SK-N-SH (cell line): ENCODE results near the gene GRB2. TPM values are rescaled to one million over a fixed set of nuclear protein-coding genes. Genes with fewer than 3 reads are reported as not detected.

Experiments used
- CTCF ChIA-PET: fragments of 300-600, 350-600 bp; formaldehyde crosslinking; extraction: SDS; loops from one replicate; lab custom pipeline; 2021; lab: Yijun Ruan, JAX
- POLR2A ChIA-PET: fragments of 350-600 bp; sonication (Branson Sonifier 250); formaldehyde crosslinking; extraction: SDS; loops from one replicate; lab custom pipeline; 2020; ENCODE audit warnings: antibody characterized with exemption, inconsistent platforms; lab: Yijun Ruan, JAX
- DNase-seq: peaks from one replicate; pipeline ENCODE4 v3.0.0; 2012
- H2AFZ ChIP-seq: fragments of 200-600 bp; sonication (generic); 2 replicates; pipeline ENCODE4 v1.8.1; 2016; ENCODE audit warnings: antibody characterized with exemption, mild to moderate bottlenecking, low read depth
- H3F3A ChIP-seq: fragments of 200-600 bp; sonication (generic); replicated peaks from 2 replicates; pipeline ENCODE3; 2016; ENCODE audit warnings: antibody characterized with exemption, mild to moderate bottlenecking; ENCODE audit not compliant: insufficient read depth
- H3K27ac ChIP-seq, 2 experiments: fragments of 200-500 bp in 1 of 2; fragments of 200-600 bp in 1 of 2; sonication (Bioruptor generic) in 1 of 2; sonication (generic), shearing (Covaris generic) in 1 of 2; 2 replicates each; pipeline versions ENCODE4 v1.5.1 to v1.6.1; 2014 to 2016; ENCODE audit warnings: low read depth in 2 of 2, inconsistent platforms in 1 of 2, low read length in 1 of 2, mild to moderate bottlenecking in 1 of 2, mixed read lengths in 1 of 2
- H3K27me3 ChIP-seq: fragments of 200-600 bp; sonication (generic), shearing (Covaris generic); 2 replicates; pipeline ENCODE4 v1.6.1; 2016; ENCODE audit warnings: mixed run types; ENCODE audit not compliant: insufficient read depth
- H3K36me3 ChIP-seq, 2 experiments: fragments of 200-500 bp in 1 of 2; fragments of 200-600 bp in 1 of 2; sonication (Bioruptor generic) in 1 of 2; sonication (generic) in 1 of 2; replicated peaks in 1 of 2; 2 replicates each; pipeline versions ENCODE3 to v1.5.1; 2014 to 2016; ENCODE audit warnings: low read length in 1 of 2, mild to moderate bottlenecking in 1 of 2; ENCODE audit not compliant: insufficient read depth in 2 of 2, control insufficient read depth in 1 of 2
- H3K4me1 ChIP-seq, 2 experiments: fragments of 200-500 bp in 1 of 2; fragments of 200-600 bp in 1 of 2; sonication (Bioruptor generic) in 1 of 2; sonication (generic), shearing (Covaris generic) in 1 of 2; 2 replicates each; pipeline versions ENCODE4 v1.5.1 to v1.6.1; 2014 to 2016; ENCODE audit warnings: low read depth in 1 of 2, low read length in 1 of 2, mixed run types in 1 of 2; ENCODE audit not compliant: insufficient read depth in 2 of 2, control insufficient read depth in 1 of 2
- H3K4me2 ChIP-seq: fragments of 200-600 bp; sonication (generic), shearing (Covaris generic); 2 replicates; pipeline ENCODE4 v1.6.1; 2017; ENCODE audit warnings: mixed run types
- H3K4me3 ChIP-seq, 2 experiments: fragments of 200-500 bp in 1 of 2; fragments of 200-600 bp in 1 of 2; sonication (Bioruptor generic) in 1 of 2; sonication (generic), shearing (Covaris generic) in 1 of 2; 2 replicates each; pipeline versions ENCODE4 v1.5.1 to v1.8.1; 2014 to 2016; ENCODE audit warnings: low read depth in 2 of 2, inconsistent platforms in 1 of 2, low read length in 1 of 2, mild to moderate bottlenecking in 1 of 2, mixed read lengths in 1 of 2, moderate library complexity in 1 of 2
- H3K79me2 ChIP-seq: fragments of 200-600 bp; sonication (generic); 2 replicates; pipeline ENCODE4 v1.8.1; 2017; ENCODE audit warnings: mild to moderate bottlenecking; ENCODE audit not compliant: insufficient read depth
- H3K9ac ChIP-seq: fragments of 200-600 bp; sonication (generic); 2 replicates; pipeline ENCODE4 v1.6.1; 2017; ENCODE audit warnings: mixed run types
- H3K9me2 ChIP-seq: fragments of 200-600 bp; sonication (generic); 2 replicates; pipeline ENCODE4 v1.6.1; 2017; ENCODE audit warnings: mixed run types
- H3K9me3 ChIP-seq: fragments of 200-600 bp; sonication (generic); 2 replicates; pipeline ENCODE4 v1.6.1; 2017; ENCODE audit warnings: mixed run types, mild to moderate bottlenecking, moderate library complexity
- H4K20me1 ChIP-seq: fragments of 200-600 bp; sonication (generic); 2 replicates; pipeline ENCODE4 v1.6.1; 2017; ENCODE audit warnings: mild to moderate bottlenecking, mixed run types; ENCODE audit not compliant: insufficient read depth
- CHD2 ChIP-seq: fragments of 150-350 bp; IDR thresholded peaks from 2 replicates; pipeline ENCODE4 v1.6.1; 2018; ENCODE audit warnings: low read length; ENCODE audit not compliant: partially characterized antibody
- CTCF ChIP-seq: fragments of 200-600 bp; sonication (generic); IDR thresholded peaks from 2 replicates; pipeline ENCODE4 v1.6.1; 2017; ENCODE audit warnings: antibody characterized with exemption, mild to moderate bottlenecking, moderate library complexity
- EP300 ChIP-seq, 2 experiments: IDR thresholded peaks; 2 replicates each; pipeline versions ENCODE4 v1.4.0 to v1.6.1; 2012; ENCODE audit warnings: borderline replicate concordance in 1 of 2, low read depth in 1 of 2, low read length in 1 of 2
- EZH2phosphoT487 ChIP-seq: fragments of 200-600 bp; sonication (generic); IDR thresholded peaks from 2 replicates; pipeline ENCODE4 v1.6.1; 2017; ENCODE audit warnings: low read depth, mixed run types, mild to moderate bottlenecking, antibody characterized with exemption, moderate library complexity, borderline replicate concordance
- FOSL2 ChIP-seq: IDR thresholded peaks from 2 replicates; pipeline ENCODE4 v1.4.0; 2012; ENCODE audit warnings: low read depth, mild to moderate bottlenecking, moderate library complexity, borderline replicate concordance
- FOXJ3 ChIP-seq: sonication (generic); formaldehyde crosslinking; IDR thresholded peaks from 2 replicates; pipeline ENCODE4 v1.5.1; 2020; ENCODE audit warnings: mild to moderate bottlenecking, missing genetic modification reagents
- FOXM1 ChIP-seq: IDR thresholded peaks from 2 replicates; pipeline ENCODE4 v1.4.0; 2012; ENCODE audit warnings: low read depth, mild to moderate bottlenecking
- GABPA ChIP-seq: IDR thresholded peaks from 2 replicates; pipeline ENCODE4 v1.4.0; 2012; ENCODE audit warnings: low read depth, mild to moderate bottlenecking
- IRF3 ChIP-seq: fragments of 150-350 bp; IDR thresholded peaks from 2 replicates; pipeline ENCODE4 v1.6.1; 2016; ENCODE audit warnings: mild to moderate bottlenecking, low read depth, low read length
- MXI1 ChIP-seq: IDR thresholded peaks from 2 replicates; pipeline ENCODE4 v1.6.1; 2012; ENCODE audit warnings: mild to moderate bottlenecking, low read depth, low read length, improper control_type of control experiment
- NFIC ChIP-seq: IDR thresholded peaks from 2 replicates; pipeline ENCODE4 v1.4.0; 2012; ENCODE audit warnings: borderline replicate concordance
- NRF1 ChIP-seq: IDR thresholded peaks from 2 replicates; pipeline ENCODE4 v1.6.1; 2012; ENCODE audit warnings: low read depth, mild to moderate bottlenecking, low read length
- RAD21 ChIP-seq: IDR thresholded peaks from 2 replicates; pipeline ENCODE4 v1.6.1; 2012; ENCODE audit warnings: mild to moderate bottlenecking, low read length
- RCOR1 ChIP-seq: fragments of 150-350 bp; IDR thresholded peaks from 2 replicates; pipeline ENCODE4 v1.6.1; 2017; ENCODE audit warnings: antibody characterized with exemption, low read length
- RXRA ChIP-seq: IDR thresholded peaks from 2 replicates; pipeline ENCODE4 v1.4.0; 2012; ENCODE audit warnings: low read depth, mild to moderate bottlenecking, borderline replicate concordance
- SIN3A ChIP-seq: IDR thresholded peaks from 2 replicates; pipeline ENCODE4 v1.6.1; 2012; ENCODE audit warnings: low read depth, mild to moderate bottlenecking, low read length, moderate library complexity, borderline replicate concordance
- SMC3 ChIP-seq: IDR thresholded peaks from 2 replicates; pipeline ENCODE4 v1.6.1; 2012; ENCODE audit warnings: low read depth, low read length, improper control_type of control experiment
- TCF12 ChIP-seq: IDR thresholded peaks from 2 replicates; pipeline ENCODE4 v1.4.0; 2012
- TEAD4 ChIP-seq: IDR thresholded peaks from 2 replicates; pipeline ENCODE4 v1.4.0; 2012; ENCODE audit warnings: mild to moderate bottlenecking, borderline replicate concordance; ENCODE audit not compliant: insufficient read depth
- USF1 ChIP-seq: IDR thresholded peaks from 2 replicates; pipeline ENCODE4 v1.4.0; 2012; ENCODE audit warnings: low read depth, borderline replicate concordance
- YY1 ChIP-seq: IDR thresholded peaks from 2 replicates; pipeline ENCODE4 v1.4.0; 2012; ENCODE audit warnings: low read depth, mild to moderate bottlenecking
- ZBTB33 ChIP-seq: IDR thresholded peaks from 2 replicates; pipeline ENCODE4 v1.4.0; 2012; ENCODE audit warnings: low read depth, borderline replicate concordance
- WGBS: methylation state at CpG from one replicate; pipeline ENCODE4 v1.1.6; 2017; ENCODE audit warnings: low lambda C conversion rate; 5-methylcytosine and 5-hydroxymethylcytosine counted together
- polyA plus RNA-seq, 3 experiments: library from polyadenylated mRNA; depleted of rRNA; stranded (reverse); fragments of >200 nt; gene quantifications; 2 replicates each; pipeline ENCODE4 v1.2.3, GENCODE V29; 2012

The GRB2 gene
- polyA plus RNA-seq, 1 of the 3 experiments (the other 2 are of a cell fraction) = 89.6 TPM

- H4K20me1 ChIP-seq = peaks cover 9% of the 10 kb centered on the region
- no peak for TF ChIP-seq RAD21
- no peak for TF ChIP-seq EP300 (IDR thresholded peaks at IDR 0.05; ENCODE audit: borderline replicate concordance in 1 of 2, low read depth in 1 of 2, low read length in 1 of 2)
- peak; percentile 80 for TF ChIP-seq TCF12
- TF ChIP-seq NRF1 = no peak
- no peak for TF ChIP-seq FOXJ3 (CRISPR knock-in tag)
- TF ChIP-seq CHD2 = no peak
- no peak for TF ChIP-seq RXRA
- TF ChIP-seq IRF3 = no peak
- no peak for TF ChIP-seq RCOR1
- TF ChIP-seq FOXM1 = no peak
- 0 out of 2 replicates have a peak, but pooled peaks have one; percentile 50 for TF ChIP-seq SIN3A
- no peak for TF ChIP-seq SMC3
- no peak for TF ChIP-seq GABPA
- TF ChIP-seq NFIC = peak; percentile 36
- no peak for TF ChIP-seq FOSL2
- H3K27ac ChIP-seq = peak overlapping the region in 1 of 2 experiments; percentile 62; a peak in 2 of 4 replicates
- peak overlapping the region; percentile 40 for H3K4me2 ChIP-seq
- no peaks in the 10 kb centered on the region for H3K9me2 ChIP-seq
- CTCF ChIA-PET = interaction anchor here (1.0 to 7.5 kb wide), 9 partner anchors 9 to 86 kb away, joined by 3 to 58 read pairs (median 7); partner anchors contain the start of gene MIF4GD
- no peak overlapping the region for H3K9ac ChIP-seq
- H3K27me3 ChIP-seq = no peaks in the 10 kb centered on the region
- H3F3A ChIP-seq = peaks cover 51% of the 10 kb centered on the region
- no peaks in the 10 kb centered on the region for H3K9me3 ChIP-seq
- H3K4me1 ChIP-seq = peaks cover 3 to 16% of the 10 kb centered on the region in 2 experiments; a peak in 3 of 4 replicates
- DNase-seq = no peak
- H3K79me2 ChIP-seq = peaks cover 42% of the 10 kb centered on the region
- WGBS = 56% methylated on average over 7 of the region's 7 CpGs
- no peak overlapping the region for H2AFZ ChIP-seq
- no peak overlapping the region for H3K4me3 ChIP-seq
- peaks cover 10 to 38% of the 10 kb centered on the region in 2 experiments for H3K36me3 ChIP-seq
- POLR2A ChIA-PET = no interaction called here
Measured at GRCh38 chr17:75325827-75326225, 79.7 kb downstream of the GRB2 start.

- H3K4me2 ChIP-seq = peak overlapping the region; percentile 40
- peak overlapping the region in 1 of 2 experiments; percentile 62; a peak in 2 of 4 replicates for H3K27ac ChIP-seq
- no peaks in the 10 kb centered on the region for H3K27me3 ChIP-seq
- ChIA-PET CTCF (interaction anchor here (0.6 to 7.5 kb wide), 11 partner anchors 10 to 87 kb away, joined by 3 to 58 read pairs (median 5); partner anchors contain the start of gene MIF4GD), POLR2A (no interaction called here)
- H3K4me1 ChIP-seq = peaks cover 3 to 16% of the 10 kb centered on the region in 2 experiments; a peak in 3 of 4 replicates
- H3K4me3 ChIP-seq = no peak overlapping the region
- H3K9me3 ChIP-seq = no peaks in the 10 kb centered on the region
- H2AFZ ChIP-seq = no peak overlapping the region
- H3F3A ChIP-seq = peaks cover 54% of the 10 kb centered on the region
- WGBS = 96% methylated on average over 6 of the region's 6 CpGs
- no peaks in the 10 kb centered on the region for H3K9me2 ChIP-seq
- peaks cover 9% of the 10 kb centered on the region for H4K20me1 ChIP-seq
- DNase-seq = no peak
- peaks cover 15 to 37% of the 10 kb centered on the region in 2 experiments for H3K36me3 ChIP-seq
- H3K9ac ChIP-seq = no peak overlapping the region
- peaks cover 37% of the 10 kb centered on the region for H3K79me2 ChIP-seq
- TF ChIP-seq NFIC (no peak), FOXM1 (no peak), CTCF (no peak), TEAD4 (no peak), EZH2phosphoT487 (no peak), FOSL2 (no peak), YY1 (no peak), EP300 (IDR thresholded peaks at IDR 0.05; ENCODE audit: borderline replicate concordance in 1 of 2, low read depth in 1 of 2, low read length in 1 of 2) (no peak), ZBTB33 (no peak), MXI1 (no peak), USF1 (no peak)
Measured at GRCh38 chr17:75325348-75325747, 80.1 kb downstream of the GRB2 start.
